ENCODE measurements around the gene COLGALT1.

- no peak for TF ChIP-seq EP300 (IDR thresholded peaks at IDR 0.05)
- TF ChIP-seq CTCF (IDR thresholded peaks at IDR 0.05), result no peak
These were observed 44.3 kb downstream of the COLGALT1 start for GRCh38 chr19:17599780-17600179.
